CD4-positive, alpha-beta T cell treated with Interferon alpha-2 for 1 hour (primary cell): ENCODE data around the gene CAMTA1.

Experiments used
- DNase-seq, 2 donors: peaks; one replicate each; pipeline ENCODE4 v3.0.0-alpha.2; 2020 to 2022

The CAMTA1 gene

DNA sequence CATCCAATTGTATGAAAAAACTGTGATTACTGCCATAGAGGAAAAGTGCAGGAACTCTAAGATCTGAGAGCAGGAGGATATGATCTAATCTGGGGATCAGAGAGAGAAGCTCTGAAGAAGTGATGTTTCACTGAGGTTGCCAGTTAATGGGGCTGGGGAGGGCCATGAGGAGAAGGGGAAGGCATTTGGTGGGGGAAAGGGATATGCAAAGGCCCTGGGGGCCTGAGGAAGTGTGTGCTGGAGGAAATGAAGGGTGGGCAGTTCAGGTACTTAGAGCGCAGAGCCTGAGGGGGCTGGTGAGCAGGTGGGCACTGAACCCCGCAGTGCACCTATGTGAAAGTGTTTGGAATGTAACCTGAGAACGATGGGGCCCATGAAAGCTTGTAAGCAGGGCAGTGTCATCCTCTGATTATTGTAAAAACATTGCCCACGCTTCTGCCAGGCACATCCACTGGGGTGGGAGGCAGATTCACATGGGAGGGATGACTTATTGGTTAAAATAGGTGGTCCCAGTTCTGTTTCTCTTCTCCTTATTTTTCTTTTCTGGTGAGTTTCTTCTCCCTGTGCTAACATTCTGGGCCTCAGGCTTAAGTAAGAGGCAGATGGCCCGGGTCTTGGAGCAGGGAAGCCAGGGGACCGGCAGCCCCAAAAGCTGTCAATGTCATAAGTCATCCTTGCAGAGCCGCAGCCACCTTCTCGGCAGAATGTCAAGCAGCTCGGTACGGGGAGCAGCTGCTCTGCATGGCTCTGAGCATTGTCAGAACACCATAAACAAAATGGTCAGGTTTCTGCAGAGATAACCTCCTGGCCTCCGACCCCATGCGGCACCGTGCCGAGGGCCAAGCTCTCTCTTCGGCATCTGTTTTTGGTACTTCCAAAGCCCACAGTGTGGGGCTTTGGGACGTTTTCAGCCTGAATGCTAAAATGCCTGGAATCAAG is 493.8 kb downstream of the CAMTA1 start:
- DNase-seq: no peak

- no peak for DNase-seq
Measured at GRCh38 chr1:7279769-7280168, 494.5 kb downstream of the CAMTA1 start.

DNA sequence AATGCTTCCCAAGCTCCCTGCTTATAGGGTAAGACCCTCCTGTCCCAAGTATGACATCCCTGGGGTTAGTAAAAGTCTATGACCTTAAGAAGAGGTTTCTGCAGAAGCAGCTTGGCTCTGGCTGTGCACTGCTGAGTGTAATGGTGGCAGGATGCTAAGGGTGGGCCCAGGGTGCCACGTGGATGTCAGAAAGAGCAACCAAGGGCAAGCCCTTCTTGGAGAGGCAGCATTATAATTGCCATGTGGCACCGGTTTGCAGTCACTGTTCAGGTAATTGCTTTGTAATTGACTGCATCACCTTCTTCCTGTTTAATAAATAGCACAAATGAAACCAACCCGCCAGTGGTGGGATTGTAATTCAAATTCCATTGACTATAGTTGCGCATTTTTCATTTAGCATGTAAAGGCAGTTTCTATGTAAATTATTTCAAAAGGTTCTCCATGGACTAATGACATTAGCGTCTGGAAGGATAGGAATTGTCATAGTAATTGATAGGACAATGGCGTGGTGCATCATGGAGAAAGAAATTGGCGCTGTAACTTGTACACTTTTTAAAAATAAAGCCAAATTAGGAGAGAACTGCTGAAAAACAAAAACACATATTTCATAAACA is 495.2 kb downstream of the CAMTA1 start:
- DNase-seq: no peak

DNA sequence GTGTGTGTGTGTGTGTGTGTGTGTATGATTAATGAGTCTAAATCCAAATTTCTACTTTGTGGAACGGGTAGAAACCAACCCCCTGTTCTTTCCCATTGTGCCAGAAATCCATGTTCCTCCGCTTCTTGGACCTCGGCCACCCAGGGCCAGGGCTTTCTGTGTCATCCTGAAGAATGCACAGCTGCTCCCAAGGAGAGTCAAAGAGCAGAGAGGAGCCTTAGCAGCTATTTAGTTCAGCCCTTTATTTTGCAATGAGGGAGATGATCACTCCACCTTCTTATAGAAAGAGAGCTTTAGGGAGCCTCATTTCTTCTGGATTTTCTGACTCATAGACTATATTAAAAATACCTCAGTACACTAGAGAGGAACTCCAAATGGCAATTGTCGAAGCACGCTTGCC is 496.6 kb downstream of the CAMTA1 start:
- DNase-seq: no peak

- no peak for DNase-seq
Measured at GRCh38 chr1:7284839-7285435, 499.7 kb downstream of the CAMTA1 start.

DNA sequence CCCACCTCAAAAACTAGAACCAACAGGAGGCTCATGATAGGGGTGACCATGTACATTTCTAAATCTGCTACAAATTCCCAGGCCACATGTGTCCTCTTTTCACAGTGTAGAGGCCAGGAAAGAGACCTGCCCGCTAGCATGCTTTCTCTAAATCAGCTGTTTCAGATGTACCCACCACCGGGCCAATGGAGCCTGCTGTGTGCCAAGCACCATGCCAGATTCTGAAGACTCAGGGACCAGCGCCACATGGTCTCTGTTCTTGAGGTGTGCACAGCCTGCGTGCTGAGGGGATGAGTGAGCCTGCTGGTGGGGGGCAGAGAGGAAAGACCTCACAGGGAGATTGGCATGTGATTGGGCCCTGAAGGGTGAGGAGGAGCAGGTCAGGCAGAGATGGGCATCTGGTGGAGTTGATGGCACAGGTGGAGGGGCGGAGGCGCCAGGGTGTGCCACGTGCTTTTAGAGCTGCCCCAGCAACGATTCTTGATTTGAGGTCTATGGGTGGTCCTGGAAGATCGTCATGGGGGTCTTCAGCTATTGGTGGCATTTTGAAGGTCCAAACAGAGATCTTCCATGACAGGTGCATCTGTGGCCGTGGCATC is 500.7 kb downstream of the CAMTA1 start:
- no peak for DNase-seq

- DNase-seq: no peak
Measured at GRCh38 chr1:7287013-7287412, 501.8 kb downstream of the CAMTA1 start.

DNA sequence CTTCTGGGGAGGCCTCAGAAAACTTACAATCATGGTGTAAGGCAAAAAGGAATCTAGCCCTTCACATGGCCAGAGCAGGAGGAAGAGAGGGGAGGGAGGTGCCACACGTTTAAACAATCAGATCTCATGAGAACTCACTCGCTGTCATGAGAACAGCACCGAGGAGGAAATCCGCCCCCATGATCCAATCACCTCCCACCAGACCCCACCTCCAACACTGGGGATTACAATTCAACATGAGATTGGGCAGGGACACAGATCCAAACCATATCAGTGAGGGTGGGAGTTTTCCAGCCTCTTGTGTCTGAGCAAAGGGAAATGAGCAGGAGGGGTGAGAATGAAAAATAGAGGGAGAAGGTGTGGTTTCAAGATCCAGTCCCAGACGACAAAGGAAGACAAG is 503.7 kb downstream of the CAMTA1 start:
- no peak for DNase-seq

- DNase-seq: no peak
Measured at GRCh38 chr1:7289694-7290093, 504.4 kb downstream of the CAMTA1 start.

DNA sequence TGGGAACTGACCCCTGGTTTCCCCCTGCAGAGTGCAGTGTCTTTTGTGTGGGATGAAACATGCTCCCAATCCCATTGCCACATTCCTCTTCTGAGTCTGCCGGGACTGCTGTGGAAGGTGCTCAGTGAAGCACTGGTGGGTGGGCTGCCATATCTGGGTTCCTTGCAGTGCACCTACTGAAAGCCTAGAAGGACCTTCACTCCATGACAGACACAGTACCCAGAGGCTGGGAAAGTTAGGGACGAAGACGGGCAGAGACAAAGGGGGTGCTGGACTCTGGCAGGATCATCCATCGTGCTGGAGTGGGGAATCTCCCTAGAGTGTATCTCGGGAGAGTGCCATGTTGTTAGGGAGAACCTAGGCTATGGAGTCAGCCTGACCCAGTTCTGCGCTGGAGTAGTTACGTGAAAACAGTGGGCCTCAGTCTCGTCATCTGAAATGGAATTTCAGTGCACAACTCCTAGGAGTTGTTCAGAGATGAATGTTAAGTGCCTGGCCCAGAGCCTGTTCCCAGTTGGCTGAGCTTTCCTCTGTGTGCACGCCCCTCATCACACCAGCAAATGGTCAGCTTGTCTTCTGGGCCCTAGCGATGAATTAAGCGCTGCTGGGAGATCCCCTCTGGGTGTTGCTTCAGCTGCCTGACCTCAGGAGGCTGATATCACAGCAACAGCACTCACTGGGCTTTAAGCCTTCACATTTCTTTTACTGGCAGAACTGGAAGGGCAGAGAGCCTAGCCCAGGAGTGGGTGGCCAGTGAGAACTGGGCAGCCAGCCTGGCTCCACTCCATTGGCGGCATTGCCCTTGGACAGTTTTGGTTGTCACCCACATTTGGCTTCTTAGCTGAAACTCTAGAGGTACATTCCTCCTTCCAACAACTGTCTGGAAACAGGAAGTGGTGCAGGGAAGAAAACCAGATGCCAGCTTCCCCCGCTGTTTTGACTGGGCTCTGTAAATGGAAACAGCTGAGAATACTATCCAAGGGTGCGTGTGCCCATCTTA is 506.0 kb downstream of the CAMTA1 start:
- DNase-seq: no peak

DNA sequence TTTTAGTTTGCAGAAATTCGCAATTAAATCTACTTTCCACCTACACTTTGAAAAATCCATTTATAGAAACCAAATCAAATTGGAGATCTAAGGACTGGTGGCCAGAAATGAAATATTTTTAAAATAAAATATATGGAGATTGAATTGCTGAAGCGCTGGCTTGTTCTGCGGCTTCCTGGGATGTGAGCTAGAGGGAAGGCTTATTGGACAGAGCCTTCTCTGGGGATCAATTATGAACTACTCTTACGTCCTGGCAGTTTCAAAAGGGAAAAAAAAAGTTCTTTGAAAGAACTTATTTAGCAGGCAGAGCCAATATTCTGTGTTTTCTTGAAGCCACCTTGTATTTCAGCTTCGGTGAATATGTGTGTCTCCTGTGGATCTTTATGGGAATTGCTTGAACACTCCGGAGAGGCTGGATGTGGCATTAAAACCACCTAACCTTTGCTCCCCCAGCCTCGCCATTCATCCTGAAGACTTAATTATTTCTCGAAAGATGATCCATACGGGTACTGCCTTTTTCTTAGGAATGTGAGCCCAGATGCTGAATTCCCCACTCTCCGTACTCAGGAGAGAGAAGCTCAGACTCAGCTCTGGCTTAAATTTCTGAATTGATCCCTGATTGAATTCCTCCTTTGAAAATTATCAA is 506.9 kb downstream of the CAMTA1 start:
- DNase-seq: no peak

DNA sequence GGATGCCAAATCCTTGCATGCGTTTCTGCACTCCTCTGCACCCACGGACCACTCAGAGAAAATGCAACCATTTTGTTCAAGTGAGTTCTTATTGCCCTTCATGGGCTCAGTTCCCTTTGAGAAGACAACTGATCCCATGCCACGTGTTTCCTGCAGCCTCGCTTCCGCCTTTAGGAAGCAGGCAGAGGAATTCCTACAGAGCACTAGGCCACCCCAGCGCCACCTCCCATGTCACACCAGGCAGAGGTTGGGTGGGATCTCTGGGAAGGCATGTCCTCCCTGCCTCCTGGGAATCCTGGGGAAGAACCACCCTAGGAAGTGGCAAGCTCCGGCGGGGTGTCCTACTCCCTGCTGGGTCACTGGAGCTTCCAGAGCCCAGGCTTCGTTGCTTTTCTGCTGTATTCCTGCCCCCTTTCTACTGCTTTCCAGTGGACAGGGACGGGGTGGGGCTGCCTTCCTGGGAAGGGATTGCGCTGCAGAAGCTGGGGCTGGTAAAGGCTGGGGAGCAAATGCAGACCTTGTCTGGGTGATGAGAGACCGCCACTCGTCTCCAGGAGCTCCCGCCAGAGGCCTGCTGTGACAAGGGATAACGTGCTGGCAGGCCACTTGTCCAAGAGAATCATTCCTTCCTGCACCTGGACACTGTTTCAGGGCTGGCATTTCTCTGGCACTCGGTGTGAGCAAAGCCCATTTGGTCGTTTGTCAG is 507.6 kb downstream of the CAMTA1 start:
- DNase-seq: no peak

DNA sequence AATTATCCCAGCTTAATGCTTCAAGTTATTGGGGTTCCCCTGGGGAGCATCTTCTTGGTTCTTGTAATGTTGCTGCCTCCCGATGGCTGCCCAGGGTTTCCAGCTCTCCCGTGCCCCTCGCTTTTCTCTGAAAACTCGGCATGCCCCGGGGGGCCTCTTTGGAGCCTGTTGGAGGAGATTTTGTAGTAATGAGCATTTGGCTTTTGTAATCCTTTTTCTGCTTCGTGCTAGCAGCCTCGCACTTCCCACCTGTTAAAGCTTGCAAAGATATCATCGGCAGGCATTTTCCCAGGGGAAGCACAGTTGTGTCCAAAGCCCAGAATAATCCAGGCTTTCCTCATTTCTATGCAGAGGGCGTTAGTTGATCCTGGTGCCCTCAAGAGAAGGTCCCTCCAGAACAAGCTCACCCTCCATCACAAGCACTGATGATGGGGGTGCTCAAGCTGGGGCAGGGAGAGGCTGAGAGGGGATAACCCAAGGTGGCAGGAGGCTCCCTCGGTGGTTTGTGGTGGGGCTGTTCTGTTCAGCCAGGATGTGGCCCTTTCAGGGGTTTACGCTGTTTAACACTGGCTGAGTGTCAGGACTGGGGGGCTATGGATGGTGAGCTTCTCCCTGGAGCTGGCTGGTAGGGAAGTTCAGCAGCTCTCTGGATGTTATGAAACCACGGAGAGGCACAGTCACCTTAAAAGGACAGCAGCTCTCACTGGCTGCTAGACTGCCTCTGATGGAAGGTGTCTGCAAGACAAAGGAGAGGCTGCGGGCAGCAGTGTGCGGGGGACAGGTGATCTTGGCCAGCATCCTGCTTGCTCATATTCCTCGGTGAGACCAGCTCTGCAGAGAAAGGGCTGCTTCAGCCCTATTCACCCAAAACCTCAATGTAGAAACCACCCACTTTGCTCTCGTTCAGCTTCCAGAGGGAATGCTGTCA is 508.7 kb downstream of the CAMTA1 start:
- DNase-seq: no peak

GRCh38 chr1:7294636-7295035 is 509.4 kb downstream of the CAMTA1 start:
- DNase-seq: no peak

DNA sequence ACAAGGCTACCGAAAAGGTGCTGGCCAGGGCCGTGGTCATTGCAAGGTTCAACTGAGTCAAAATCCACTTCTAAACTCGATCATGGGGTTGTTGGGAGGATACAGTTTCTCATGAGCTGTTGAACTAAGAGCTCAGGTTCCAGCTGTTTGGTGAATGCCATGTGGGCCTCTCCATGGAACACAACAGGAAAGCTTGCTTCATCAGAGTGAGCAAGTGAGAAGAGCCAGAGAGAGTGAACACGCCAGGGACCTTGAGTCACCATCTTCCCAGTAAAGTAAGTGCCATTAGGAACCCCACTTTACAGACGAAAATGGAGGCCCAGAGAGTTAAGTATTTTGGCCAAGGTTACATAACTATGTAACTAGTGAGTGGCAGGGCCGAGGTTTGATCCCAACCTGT is 510.7 kb downstream of the CAMTA1 start:
- no peak for DNase-seq

GRCh38 chr1:7296968-7297367 is 511.7 kb downstream of the CAMTA1 start:
- no peak for DNase-seq

- DNase-seq: no peak
Measured at GRCh38 chr1:7298145-7298544, 512.9 kb downstream of the CAMTA1 start.

GRCh38 chr1:7298749-7299151 is 513.5 kb downstream of the CAMTA1 start:
- DNase-seq: no peak

DNA sequence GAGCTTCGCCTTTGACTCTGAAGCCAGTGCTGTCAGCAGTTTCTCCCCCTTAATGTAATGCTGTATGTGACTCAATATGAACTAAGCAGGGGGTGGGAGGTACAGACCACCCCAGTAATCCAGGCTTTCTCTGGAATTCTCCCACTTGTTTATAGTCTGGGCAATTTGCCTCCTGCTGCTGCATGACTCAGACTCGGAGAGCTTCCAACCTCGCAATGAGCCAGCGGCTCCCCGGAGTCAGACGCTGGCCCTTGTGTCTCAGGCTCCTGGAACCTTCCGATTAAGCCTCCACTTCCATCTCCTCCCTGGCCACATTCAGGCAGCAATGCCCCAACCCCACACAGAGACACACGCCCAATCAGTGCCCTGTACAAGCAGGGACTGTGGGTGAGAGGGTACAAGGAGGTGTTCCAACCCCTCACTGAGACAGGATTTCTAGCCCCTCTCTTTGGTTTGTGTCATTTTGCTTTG is 514.1 kb downstream of the CAMTA1 start:
- DNase-seq: no peak

GRCh38 chr1:7299994-7300393 is 514.7 kb downstream of the CAMTA1 start:
- DNase-seq: no peak
